Measurements from ENCODE around the gene S1PR4.
"Not testable (repeated sequence)": the region's sequence is repeated elsewhere in the genome, so short reads cannot be mapped to it uniquely, and the experiment has no call there.

S1PR4 gene

DNA sequence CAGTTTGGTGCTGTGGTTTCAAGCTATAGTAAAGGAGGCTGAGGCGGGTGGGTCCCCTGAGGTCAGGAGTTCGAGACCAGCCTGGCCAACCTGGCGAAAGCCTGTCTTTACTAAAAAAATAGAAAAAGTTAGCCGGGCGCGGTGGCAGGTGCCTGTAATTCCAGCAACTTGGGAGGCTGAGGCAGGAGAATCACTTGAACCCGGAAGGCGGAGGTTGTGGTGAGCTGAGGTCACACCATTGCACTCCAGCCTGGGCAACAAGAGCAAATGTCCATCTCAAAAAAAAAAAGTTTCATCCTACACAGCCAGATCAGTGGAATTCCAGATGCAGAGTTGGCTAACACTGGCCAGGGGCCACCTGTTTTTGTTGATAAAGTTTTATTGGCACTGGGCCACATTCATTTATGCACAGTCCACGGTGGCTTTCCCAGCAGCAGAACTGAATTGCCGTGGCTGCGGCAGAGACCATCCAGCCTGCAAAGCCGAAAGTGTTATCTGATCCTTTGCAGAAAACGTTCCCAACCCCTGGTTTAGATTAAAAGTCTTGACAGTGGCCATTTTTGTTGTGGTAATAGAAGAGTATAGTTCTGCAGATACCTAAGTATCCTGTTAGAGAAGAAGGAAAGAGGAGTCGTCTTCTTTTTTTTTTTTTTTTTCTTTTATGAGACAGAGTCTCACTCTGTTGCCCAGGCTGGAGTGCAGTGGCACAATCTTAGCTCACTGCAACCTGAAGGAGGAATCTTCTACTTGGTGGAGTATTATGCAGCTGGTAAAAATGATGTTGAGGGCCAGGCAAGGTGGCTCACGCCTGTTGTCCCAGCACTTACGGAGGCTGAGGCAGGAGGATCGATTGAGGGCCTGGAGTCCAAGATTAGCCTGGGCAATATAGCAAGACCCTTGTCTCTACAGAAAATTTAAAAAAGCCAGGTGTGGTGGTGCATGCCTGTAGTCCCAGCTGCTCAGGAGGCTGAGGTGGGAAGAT is 15.8 kb downstream of the S1PR4 start:
- no peak for DNase-seq (ENCODE audit: low read depth in 2 of 2)

DNA sequence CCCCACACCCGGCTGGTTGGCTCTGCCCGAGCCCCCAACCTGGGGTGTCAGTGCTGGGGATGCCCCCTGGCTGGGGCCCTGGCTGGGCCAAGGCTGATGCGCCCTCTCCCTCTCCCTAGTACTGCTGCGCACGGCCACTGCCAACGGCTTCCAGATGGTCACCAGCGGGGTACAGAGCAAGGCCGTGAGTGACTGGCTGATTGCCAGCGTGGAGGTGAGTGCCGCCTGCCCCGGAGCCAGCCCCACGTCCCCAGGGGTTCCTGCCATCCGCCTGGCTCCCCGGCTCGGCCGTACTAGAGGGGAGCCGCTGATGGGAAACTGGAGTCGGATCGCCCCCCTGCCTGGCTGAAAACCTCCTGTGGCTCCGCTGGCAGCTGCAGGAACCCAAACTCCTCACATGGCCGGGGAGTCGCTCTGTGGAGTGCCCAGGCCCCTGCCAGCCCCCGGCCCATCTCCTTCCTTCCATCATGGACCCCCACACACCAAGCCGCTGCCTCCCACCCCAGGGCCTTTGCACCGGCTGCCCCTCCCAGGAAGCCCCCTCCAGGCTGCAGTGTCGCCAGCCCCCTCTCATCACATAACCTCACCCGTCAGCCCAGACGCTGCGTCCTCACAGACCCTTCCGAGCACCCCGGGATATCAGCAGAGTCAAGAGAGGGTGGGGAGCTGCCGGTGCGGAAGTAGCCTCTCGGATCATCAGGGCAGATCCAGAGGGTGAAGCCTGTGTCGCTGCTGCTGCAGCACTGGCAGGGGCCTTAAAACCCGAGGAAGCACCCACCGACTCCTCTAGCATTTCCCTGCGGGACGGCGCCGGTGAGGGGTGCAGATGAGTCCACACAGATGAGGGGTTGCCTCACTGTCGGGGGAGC is 17.7 kb downstream of the S1PR4 start:
- no peak for DNase-seq (ENCODE audit: low read depth in 2 of 2)

DNA sequence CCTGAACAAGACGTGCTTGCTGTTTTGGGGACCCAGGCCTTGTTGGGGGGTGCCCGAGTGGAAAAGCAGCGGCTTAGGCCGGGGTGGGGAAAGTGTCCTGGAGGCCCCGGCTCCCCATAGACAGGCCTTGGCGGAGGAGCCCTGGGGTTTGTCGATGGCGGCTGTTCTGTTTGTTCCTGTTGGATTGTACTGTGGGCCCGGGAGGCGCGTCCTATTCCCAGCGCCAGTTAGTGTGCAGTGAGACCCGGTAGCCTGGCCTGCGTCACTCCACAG is 18.3 kb downstream of the S1PR4 start:
- DNase-seq (ENCODE audit: low read depth in 2 of 2): no peak

DNA sequence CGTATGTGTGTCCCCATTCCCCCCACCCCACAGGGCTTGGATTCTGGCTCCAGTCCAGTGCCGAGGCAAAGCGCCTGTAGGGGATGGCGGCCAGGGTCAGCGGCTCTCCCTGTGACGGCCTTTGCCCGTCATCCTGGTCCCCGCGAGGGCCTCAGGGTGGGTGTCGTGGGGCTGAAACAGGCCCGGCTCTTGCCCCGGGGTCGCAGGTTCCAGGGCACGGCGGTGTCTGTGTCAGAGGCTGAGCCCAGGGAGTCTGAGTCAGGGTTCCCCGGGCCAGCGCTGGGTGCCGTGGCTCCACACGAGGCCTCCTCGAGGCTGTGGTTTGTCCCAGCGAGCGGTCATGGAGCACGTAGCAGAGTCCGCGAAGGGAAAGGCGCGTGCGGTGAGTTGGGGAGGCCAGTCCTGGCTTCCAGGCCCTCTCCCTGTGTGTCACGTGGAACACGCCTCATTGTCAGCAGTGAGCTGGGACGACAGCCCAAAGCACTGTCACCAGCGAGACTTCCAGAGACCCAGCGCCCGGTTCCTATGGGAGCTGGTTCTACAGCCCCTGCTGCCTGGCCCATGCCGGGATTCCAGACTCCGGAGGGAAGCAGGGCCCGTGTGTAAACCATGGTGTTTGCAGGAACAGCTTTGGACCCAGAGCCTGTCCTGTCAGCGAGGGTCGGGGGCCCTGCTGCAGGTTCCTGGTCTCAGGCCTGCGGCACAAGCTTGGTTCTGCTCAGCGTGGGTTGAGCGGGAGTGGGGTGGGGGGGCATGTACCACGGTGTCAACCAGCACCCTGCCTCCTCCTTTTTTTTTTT is 20.5 kb downstream of the S1PR4 start:
- DNase-seq (ENCODE audit: low read depth in 2 of 2): no peak

DNA sequence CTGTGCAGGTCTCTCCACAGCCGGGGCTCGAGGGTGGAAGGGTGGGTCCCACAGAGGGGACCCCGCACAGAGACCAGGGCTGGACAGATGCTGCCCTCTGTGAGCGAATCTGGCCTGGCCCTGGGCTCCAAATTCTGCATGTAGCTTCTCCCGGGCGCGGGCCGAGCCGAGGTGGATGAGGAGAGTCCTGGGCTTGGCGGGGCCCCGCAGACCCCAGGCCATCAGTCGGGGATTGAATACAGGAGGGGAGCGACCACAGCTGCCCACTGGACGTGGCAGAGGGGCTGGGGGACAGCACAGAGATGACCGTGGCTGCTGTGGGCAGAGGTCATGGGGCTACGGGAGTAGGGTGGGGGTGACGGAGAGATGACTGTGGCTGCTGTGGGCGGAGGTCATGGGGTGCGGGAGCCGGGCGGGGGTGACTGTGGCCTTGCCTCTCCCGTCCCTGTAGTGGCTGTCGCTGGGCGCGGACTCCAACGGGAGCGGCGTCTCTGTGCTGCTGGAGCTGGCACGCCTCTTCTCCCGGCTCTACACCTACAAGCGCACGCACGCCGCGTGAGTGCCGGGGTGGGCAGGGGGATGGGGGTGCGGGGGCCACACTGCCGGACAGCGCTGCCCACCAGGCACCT is 22.6 kb downstream of the S1PR4 start:
- no peak for DNase-seq (ENCODE audit: low read depth in 2 of 2)

DNA sequence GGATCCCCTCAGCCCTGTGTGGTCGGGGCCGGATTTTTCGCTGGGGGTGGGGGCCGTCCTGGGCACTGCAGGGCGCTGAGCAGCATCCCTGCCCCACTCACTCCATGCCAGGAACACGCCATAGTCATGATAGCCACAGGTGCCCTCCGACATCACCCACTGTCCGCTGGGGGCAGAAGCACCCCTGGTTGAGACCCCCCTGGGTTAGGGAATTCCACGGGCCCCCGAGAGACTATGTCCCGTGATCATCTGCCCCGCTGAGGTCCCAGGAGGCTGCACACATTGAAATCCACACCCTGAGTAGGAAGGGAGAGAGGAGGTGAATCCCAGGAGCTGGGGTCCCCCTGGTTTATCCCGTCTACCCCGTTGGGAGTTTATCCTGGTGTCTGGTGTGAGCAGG is 23.3 kb downstream of the S1PR4 start:
- no peak for DNase-seq (ENCODE audit: low read depth in 2 of 2)

DNA sequence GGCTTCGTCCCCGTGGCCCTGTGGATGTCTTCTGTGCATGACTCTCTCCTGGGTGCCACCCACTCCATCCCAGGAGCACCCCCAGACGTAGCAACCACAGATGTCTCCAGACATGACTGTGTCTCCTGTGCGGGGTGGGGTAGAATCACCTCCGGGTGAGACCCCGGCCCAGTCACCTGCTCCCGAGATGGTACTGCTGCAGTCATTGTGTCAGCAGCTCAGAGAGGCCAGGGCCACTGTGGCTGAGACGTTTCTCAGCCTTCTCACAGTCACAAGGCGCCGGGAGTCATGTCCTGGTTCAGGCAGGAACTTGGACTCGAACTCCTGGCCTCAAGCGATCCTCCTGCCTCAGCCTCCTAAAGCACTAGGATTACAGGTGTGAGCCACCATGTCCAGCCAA is 23.8 kb downstream of the S1PR4 start:
- no peak for DNase-seq (ENCODE audit: low read depth in 2 of 2)

DNA sequence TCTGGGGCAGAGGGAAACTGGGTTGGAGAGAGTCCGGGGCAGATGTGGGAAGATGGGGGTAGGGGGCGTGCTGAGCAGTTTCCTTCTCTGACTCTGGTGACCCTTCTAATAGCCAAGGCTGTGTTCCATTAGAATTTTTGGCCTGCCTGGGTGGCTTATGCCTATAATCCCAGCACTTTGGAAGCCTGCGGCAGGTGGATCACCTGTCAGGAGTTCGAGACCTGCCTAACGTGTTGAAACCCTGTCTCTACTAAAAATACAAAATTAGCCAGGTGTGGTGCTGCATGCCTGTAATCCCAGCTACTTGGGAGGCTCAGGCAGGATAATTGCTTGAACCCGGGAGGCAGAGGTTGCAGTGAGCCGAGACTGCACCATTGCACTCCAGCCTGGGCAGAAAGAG is 24.3 kb downstream of the S1PR4 start:
- DNase-seq (ENCODE audit: low read depth in 2 of 2): not testable (repeated sequence)

DNA sequence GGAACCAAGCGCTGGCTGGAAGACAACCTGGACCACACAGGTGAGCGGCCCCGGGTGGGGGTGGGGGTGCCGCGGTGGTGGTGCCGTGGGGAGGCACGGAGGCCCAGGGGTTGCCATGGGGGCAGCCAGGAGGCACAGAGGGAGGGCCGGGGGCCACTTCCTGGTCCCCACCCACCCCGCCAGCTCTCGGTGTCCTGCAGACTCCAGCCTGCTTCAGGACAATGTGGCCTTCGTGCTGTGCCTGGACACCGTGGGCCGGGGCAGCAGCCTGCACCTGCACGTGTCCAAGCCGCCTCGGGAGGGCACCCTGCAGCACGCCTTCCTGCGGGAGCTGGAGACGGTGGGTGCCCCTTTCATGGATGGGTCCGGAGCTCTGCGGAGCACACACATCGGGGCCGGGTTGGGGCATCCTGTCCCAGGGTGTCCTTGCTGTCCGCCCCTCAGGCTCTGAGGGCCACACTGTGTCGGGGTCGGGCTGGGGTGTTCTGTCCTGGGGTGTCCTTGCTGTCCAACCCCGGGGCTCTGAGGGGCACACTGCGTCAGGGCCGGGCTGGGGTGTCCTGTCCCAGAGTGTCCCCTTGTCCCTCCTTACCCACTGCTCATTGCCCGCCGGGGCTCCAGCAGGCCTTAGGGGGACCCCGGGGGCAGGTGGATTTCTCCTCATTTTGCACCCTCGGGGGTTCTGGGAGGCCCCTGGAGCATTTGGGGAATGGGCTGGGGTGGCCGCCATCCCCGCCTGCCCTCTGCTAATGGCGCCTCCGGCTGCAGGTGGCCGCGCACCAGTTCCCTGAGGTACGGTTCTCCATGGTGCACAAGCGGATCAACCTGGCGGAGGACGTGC is 25.5 kb downstream of the S1PR4 start:
- no peak for DNase-seq (ENCODE audit: low read depth in 2 of 2)

DNA sequence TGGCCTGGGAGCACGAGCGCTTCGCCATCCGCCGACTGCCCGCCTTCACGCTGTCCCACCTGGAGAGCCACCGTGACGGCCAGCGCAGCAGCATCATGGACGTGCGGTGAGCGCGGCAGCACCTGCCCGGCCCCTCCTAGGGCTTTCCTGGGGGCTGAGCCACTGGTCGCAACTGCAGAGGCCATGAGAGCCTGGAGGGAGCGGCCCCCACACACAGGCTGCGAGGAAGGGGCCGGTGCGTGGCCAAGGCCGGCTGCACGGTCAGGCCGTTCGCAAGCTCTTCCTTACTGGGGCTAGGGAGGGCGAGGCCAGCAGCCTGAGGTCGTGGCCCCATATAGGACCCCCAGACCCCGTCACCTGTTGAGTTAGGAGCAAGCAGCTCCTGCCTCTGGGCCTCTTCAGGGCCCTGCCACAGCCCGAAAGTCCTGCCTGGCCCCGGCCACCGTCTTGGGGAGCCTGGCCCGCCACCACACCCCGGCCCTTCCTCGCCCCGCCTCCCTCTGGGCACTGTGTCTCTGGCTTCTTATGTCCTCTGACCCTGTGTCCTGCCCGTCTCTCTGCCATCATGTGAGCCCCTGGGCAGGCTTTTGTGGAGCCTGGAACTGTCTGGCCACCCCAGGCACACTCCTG is 26.2 kb downstream of the S1PR4 start:
- DNase-seq (ENCODE audit: low read depth in 2 of 2): no peak

DNA sequence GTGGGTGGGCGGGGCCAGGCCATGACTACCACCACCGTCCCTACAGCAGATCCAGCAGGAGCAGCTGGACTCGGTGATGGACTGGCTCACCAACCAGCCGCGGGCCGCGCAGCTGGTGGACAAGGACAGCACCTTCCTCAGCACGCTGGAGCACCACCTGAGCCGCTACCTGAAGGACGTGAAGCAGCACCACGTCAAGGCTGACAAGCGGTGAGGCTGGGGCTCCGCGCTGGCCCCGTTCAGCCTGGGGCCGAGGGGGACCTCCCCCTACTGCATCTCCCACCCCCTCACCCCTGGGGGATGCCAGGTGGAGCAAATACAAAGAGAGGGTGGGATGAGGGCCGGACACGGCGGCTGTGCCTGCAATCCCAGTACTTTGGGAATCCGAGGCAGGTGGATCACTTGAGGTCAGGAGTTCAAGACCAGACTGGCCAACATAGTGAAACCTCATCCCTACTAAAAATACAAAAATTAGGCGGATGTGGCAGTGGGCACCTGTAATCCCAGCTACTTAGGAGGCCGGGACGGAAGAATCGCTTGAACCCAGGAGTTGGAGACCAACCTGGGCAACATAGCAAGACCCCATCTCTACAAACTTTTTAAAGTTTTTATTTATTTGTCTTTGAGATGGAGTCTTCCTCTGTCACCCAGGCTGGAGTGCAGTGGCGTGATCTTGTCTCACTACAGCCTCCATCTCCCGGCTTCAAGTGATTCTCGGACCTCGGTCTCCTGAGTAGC is 27.8 kb downstream of the S1PR4 start:
- no peak for DNase-seq (ENCODE audit: low read depth in 2 of 2)

DNA sequence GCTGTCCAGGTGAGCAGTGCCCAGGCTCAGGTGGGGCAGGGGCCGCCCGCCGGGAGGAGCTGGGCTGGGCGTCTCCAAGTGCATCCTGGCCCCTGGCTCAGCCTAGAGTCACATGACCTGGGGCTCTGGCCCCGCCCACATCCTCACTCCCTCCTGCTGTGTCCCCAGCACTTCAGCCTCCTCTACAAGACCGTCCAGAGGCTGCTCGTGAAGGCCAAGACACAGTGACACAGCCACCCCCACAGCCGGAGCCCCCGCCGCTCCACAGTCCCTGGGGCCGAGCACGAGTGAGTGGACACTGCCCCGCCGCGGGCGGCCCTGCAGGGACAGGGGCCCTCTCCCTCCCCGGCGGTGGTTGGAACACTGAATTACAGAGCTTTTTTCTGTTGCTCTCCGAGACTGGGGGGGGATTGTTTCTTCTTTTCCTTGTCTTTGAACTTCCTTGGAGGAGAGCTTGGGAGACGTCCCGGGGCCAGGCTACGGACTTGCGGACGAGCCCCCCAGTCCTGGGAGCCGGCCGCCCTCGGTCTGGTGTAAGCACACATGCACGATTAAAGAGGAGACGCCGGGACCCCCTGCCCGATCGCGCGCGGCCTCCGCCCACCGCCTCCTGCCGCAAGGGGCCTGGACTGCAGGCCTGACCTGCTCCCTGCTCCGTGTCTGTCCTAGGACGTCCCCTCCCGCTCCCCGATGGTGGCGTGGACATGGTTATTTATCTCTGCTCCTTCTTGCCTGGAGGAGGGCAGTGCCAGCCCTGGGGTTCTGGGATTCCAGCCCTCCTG is 29.1 kb downstream of the S1PR4 start:
- DNase-seq (ENCODE audit: low read depth in 2 of 2): no peak

DNA sequence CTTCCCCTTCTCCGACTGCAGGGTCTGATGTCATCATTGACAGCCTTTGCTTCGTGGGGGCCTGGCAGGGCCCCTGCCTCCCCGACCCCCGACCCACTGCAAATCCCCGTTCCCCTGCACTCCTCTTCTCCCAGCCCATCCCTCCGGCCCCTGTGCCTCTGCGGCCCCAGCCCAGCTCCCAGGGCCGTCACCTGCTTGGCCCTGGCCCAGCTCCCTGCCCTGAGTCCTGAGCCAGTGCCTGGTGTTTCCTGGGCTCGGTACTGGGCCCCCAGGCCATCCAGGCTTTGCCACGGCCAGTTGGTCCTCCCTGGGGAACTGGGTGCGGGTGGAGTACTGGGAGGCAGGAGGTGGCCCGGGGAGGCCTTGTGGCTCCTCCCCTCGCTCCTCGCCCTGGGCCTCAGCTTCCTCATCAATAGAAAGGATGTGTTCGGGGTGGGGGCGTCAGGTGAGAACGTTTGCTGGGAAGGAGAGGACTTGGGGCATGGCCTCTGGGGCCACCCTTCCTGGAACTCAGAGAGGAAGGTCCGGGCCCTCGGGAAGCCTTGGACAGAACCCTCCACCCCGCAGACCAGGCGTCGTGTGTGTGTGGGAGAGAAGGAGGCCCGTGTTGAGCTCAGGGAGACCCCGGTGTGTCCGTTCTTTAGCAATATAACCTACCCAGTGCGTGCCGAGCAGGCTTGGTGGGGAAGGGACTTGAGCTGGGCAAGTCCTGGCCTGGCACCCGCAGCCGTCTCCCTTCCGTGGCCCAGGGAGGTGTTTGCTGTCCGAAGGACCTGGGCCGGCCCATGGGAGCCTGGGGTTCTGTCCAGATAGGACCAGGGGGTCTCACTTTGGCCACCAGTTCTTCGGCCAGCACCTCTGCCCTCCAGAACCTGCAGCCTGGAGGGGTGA is 30.0 kb downstream of the S1PR4 start:
- no peak for DNase-seq (ENCODE audit: low read depth in 2 of 2)

DNA sequence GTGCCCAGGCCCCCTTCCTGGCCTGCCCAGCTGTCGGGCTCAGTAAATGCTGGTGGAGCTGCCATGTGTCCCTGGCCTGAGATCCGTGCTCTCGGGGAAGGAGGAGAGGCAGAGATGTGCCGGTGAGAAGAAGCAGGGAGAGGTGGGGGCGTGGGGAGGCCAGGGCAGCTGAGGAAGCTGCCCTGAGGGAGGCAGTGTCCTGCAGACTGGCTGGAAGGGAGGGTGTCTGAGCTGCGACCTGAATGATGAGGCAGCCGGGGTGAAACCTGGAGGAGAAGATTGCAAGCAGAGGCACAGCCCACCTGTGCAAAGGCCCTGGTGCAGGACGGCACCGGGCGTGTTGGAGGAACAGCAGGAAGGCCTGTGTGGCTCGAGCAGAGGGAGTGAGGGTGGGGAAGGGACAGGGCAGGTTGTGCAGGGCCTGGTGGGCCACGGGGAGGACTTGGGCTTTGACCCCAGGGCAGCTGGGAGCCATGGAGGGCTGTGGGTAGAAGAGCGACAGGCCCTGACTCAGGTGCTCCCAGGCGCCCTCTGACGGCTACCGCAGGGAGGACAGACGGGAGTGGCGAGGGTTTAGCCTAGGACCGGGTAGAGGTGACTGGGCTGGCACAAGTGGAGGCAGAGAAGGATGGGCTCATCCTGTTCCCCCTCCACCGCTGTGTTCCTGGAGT is 31.9 kb downstream of the S1PR4 start:
- peak; percentile 23 to 61 for DNase-seq (ENCODE audit: low read depth in 2 of 2)

DNA sequence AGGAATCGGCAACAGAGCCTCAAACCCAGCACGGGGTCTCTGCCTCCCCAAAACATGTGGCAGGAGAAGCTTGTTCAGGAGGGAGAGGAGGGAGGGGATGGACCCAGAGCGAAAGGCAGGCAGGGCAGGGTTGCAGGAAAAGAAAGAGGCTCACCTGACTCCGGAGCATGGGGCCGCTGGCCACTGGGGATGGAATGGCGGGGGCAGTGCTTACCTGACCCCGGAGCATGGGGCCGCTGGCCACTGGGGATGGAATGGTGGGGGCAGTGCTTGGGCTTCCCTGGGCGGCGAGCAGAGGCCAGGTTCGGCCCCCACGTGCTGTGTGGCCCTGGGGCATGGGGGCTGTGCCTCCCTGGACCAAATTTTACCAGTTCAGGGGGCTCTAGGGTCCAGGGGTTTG is 32.6 kb downstream of the S1PR4 start:
- DNase-seq (ENCODE audit: low read depth in 2 of 2): no peak

DNA sequence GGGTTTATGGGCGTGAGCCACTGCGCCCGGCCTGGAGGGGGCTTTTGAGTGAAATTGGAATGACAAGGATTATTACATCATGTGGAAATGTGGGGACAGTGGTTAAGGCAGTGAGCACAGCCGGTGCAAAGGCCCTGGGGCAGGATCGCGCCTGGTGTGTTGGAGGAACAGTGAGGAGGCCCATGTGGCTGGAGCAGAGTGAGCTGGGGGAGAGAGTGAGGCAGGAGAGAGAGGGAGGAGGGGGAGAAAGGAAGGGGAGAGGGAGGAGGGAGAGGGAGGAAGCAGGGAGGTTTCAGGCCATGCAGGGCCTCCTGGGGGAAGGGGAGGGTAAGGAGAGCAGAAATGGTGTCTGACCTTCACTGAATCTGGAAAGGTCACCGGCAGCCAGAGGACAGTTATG is 34.6 kb downstream of the S1PR4 start:
- no peak for DNase-seq (ENCODE audit: low read depth in 2 of 2)

DNA sequence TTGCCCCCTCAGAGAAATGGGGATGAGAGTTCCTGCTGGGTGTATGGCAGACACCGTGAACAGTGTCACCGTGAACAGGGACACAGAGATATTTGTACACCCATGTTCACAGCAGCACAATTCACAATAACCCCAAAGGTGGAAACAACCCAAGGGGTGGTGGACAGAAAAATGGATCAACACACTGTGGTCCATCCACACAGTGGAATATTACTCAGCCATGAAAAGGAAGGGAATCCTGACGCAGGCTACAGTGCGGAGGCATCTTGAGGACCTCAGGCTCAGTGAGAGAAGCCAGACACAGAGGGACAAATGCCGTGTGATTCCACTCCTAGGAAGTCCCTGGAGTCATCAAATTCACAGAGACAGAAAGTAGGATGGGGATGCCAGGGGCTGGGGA is 38.3 kb downstream of the S1PR4 start:
- no peak for DNase-seq (ENCODE audit: low read depth in 2 of 2)

All from stimulated activated CD4-positive, alpha-beta T cell treated with anti-CD3 and anti-CD28 coated beads, Interleukin-1b, Interleukin-23, amount 100 ng/mL, for 1 hour (primary cell).